GM21360 (cell line): ENCODE data around the gene HEXIM1.

Experiments
- ATAC-seq: cut with Tn5 transposase; IDR thresholded peaks from one replicate; pipeline ENCODE4 v1.9.1; 2021; ENCODE audit warnings: mild to moderate bottlenecking, moderate library complexity; ENCODE audit not compliant: unreplicated experiment

HEXIM1 gene

GRCh38 chr17:45168991-45169752, 20.9 kb downstream of the HEXIM1 start:
- no peak for ATAC-seq

GRCh38 chr17:45170280-45170930, 22.1 kb downstream of the HEXIM1 start:
- no peak for ATAC-seq

- ATAC-seq: no peak
Measured at GRCh38 chr17:45170931-45171337, 22.7 kb downstream of the HEXIM1 start.

GRCh38 chr17:45171338-45172231, 23.3 kb downstream of the HEXIM1 start:
- no peak for ATAC-seq

GRCh38 chr17:45172232-45172540, 23.9 kb downstream of the HEXIM1 start:
- no peak for ATAC-seq

- no peak for ATAC-seq
Measured at GRCh38 chr17:45172541-45173286, 24.4 kb downstream of the HEXIM1 start.

GRCh38 chr17:45175759-45176115, 27.5 kb downstream of the HEXIM1 start:
- ATAC-seq: no peak

- ATAC-seq: no peak
Measured at GRCh38 chr17:45177563-45177962, 29.3 kb downstream of the HEXIM1 start.

- no peak for ATAC-seq
Measured at GRCh38 chr17:45184144-45184543, 35.9 kb downstream of the HEXIM1 start.

- ATAC-seq: no peak
Measured at GRCh38 chr17:45186801-45187354, 38.6 kb downstream of the HEXIM1 start.

- ATAC-seq: no peak
Measured at GRCh38 chr17:45189009-45189408, 40.7 kb downstream of the HEXIM1 start.

GRCh38 chr17:45190503-45191255, 42.4 kb downstream of the HEXIM1 start:
- ATAC-seq: no peak

GRCh38 chr17:45195424-45195823, 47.1 kb downstream of the HEXIM1 start:
- no peak for ATAC-seq

GRCh38 chr17:45197108-45197507, 48.8 kb downstream of the HEXIM1 start:
- ATAC-seq: no peak

GRCh38 chr17:45197555-45198334, 49.5 kb downstream of the HEXIM1 start:
- no peak for ATAC-seq

- ATAC-seq: no peak
Measured at GRCh38 chr17:45200701-45201100, 52.4 kb downstream of the HEXIM1 start.

- no peak for ATAC-seq
Measured at GRCh38 chr17:45201457-45201856, 53.2 kb downstream of the HEXIM1 start.
